NCI-H1694 (cell line): ENCODE measurements around the gene MSI2.
A peak's percentile ranks its signal among the peaks of the same experiment; 100 is the strongest.

Experiments used
- DNase-seq: peaks from one replicate; lab custom pipeline; 2025; lab: John Stamatoyannopoulos, UW

Gene MSI2

GRCh38 chr17:57541472-57542394 lies 285.4 kb downstream of the MSI2 start:
- peak; percentile 53 for DNase-seq

- DNase-seq = no peak
Measured at GRCh38 chr17:57542510-57542909, 286.2 kb downstream of the MSI2 start.

- no peak for DNase-seq
Measured at GRCh38 chr17:57543230-57543629, 286.9 kb downstream of the MSI2 start.

GRCh38 chr17:57544401-57544800 lies 288.1 kb downstream of the MSI2 start:
- peak; percentile 95 for DNase-seq

GRCh38 chr17:57544834-57545463 lies 288.6 kb downstream of the MSI2 start:
- peak; percentile 64 for DNase-seq

GRCh38 chr17:57545731-57546342 lies 289.5 kb downstream of the MSI2 start:
- DNase-seq = no peak

GRCh38 chr17:57548421-57549410 lies 292.4 kb downstream of the MSI2 start:
- no peak for DNase-seq

GRCh38 chr17:57549468-57549867 lies 293.1 kb downstream of the MSI2 start:
- no peak for DNase-seq

- no peak for DNase-seq
Measured at GRCh38 chr17:57550016-57550415, 293.7 kb downstream of the MSI2 start.

- no peak for DNase-seq
Measured at GRCh38 chr17:57550668-57551315, 294.5 kb downstream of the MSI2 start.

GRCh38 chr17:57551321-57552079 lies 295.2 kb downstream of the MSI2 start:
- no peak for DNase-seq

GRCh38 chr17:57552114-57552624 lies 295.8 kb downstream of the MSI2 start:
- peak; percentile 88 for DNase-seq

GRCh38 chr17:57553526-57553925 lies 297.2 kb downstream of the MSI2 start:
- no peak for DNase-seq

- DNase-seq = no peak
Measured at GRCh38 chr17:57553991-57554825, 297.9 kb downstream of the MSI2 start.

- DNase-seq = peak; percentile 43
Measured at GRCh38 chr17:57554826-57555635, 298.7 kb downstream of the MSI2 start.

GRCh38 chr17:57555636-57556175 lies 299.4 kb downstream of the MSI2 start:
- no peak for DNase-seq

- no peak for DNase-seq
Measured at GRCh38 chr17:57556320-57556719, 300.0 kb downstream of the MSI2 start.

GRCh38 chr17:57556977-57557376 lies 300.7 kb downstream of the MSI2 start:
- no peak for DNase-seq
